UCSD-AML1 (cell line): ENCODE data around the gene EFCAB6.

Experiments
- DNase-seq: peaks from one replicate; lab custom pipeline; 2025; ENCODE audit not compliant: unreplicated experiment; lab: John Stamatoyannopoulos, UW

Gene EFCAB6

GRCh38 chr22:43533656-43534428, 278.3 kb downstream of the EFCAB6 start:
- no peak for DNase-seq

DNA sequence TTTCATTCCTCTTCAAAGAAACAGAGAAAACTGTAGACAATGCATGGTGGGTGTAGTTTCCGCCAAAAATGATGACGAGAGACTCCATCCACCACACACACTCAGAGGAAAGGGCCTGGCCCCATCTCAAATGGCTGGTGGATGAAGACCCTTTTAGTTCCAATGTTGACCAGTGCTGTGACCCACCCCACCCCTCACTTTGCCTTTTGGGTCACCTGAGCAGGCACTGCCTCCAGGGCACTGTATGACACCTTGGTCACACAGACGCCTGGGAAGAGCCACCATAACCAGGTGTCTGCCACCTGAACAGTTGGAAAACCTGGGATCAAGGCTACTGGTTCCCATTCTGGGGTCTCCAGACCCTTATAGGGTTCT, 279.0 kb downstream of the EFCAB6 start:
- no peak for DNase-seq

- DNase-seq = no peak
Observed at GRCh38 chr22:43532301-43533155, 279.6 kb downstream of the EFCAB6 start.

- DNase-seq = no peak
Observed at GRCh38 chr22:43531651-43532050, 280.5 kb downstream of the EFCAB6 start.

- no peak for DNase-seq
Observed at GRCh38 chr22:43530349-43531201, 281.5 kb downstream of the EFCAB6 start.

- DNase-seq = no peak
Observed at GRCh38 chr22:43529934-43530333, 282.2 kb downstream of the EFCAB6 start.

- DNase-seq = no peak
Observed at GRCh38 chr22:43529461-43529860, 282.6 kb downstream of the EFCAB6 start.

DNA sequence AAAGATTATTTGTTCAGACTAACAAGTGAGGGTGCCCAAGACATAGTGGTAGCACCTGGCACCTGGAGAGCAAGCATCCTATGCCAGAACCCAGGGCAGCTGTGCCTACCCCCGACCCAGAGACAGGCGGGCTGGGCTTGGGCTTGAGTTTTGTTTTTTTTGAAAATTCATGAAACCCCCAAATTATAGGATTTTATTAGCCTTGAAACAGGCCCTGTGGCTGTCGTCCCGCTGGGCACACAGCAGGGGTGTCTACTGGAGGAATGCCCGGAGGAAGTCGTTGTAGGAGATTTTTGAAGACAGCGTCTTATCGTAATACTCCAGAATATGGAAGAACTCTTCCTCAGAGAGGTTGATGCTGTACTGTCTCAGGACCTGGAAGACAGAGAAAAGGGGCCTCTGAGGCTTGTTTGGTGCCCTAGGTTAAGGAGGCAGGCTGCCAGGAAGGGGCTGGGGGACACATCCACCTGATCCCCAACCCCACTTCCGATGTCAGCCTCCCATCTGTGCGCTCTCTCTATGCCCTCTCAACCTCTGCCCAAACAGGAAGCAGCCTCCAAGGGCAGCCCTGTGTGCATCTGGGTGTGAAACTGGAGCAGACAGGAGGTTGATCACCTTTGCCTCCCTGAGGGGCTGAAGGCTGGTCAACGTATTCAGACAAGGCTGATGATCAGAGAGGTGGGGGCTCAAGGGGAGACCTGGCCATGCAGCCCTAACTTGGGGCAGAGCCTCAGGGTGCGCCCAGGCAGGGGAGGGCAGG, 283.3 kb downstream of the EFCAB6 start:
- DNase-seq = no peak

DNA sequence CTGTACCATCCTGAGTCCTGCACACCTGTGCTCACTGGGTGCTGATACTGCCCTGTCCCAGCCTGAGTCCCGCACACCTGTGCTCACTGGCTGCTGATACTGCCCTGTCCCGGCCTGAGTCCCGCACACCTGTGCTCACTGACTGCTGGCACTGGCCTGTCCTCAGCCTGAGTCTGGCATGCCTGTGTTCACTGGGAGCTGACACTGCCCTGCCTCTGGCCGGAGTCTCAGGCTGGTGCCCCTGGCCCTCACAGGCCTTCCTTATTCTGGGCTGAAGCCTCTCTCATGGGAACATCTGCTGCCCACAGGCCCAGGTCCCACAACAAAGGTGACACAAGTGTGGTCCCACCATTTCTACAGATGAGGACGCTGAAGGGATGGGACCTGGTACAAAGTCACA, 285.2 kb downstream of the EFCAB6 start:
- DNase-seq = no peak

DNA sequence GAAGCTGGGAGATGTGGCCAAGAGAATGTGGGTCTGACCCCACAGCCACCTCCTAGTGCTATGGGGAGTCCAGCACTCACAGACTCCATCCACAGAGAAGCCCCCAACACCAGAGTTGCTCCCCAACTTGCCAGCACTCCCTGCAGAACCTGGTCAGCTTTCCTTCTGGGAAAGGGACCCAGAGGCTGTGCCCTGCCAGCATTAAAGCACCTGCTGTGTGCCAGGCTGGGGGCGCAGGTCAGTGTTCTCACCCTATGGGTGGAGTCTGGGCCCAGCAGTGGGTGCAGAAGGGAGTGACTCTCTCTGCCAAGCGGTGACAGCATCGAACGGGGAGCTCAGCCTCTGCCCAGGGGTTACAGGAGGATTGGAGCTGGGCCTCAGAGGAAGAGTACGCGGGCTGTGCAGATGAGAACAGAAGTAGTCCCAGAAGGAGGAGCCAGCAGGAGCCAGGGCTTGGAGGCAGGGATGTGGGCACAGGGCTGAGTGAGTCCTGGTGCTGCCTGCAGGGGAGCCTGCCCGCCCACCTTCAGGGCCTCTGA, 285.9 kb downstream of the EFCAB6 start:
- DNase-seq = no peak

- no peak for DNase-seq
Observed at GRCh38 chr22:43521716-43522115, 290.4 kb downstream of the EFCAB6 start.

GRCh38 chr22:43520632-43521039, 291.5 kb downstream of the EFCAB6 start:
- DNase-seq = no peak

GRCh38 chr22:43516996-43517635, 295.0 kb downstream of the EFCAB6 start:
- no peak for DNase-seq

- no peak for DNase-seq
Observed at GRCh38 chr22:43516386-43516785, 295.7 kb downstream of the EFCAB6 start.

DNA sequence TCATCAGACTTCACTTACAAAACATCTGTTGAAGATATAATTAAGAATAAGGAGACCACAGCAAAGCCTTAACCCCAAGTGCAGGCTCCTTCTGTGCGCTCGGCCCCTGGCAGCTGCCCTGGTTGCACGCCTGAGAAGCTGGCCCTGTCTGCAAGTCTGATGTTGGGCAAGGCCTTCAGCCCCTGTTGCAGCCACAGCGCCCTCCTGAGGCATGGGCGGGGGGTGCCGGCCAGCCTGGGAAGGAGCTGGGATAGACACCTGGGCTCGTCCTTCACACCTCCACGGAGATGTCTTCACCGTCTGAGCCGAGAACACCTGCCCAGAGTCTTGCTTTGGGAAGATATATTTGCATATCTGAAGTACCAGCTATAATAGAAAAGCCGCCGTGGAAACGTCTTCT, 296.2 kb downstream of the EFCAB6 start:
- no peak for DNase-seq

DNA sequence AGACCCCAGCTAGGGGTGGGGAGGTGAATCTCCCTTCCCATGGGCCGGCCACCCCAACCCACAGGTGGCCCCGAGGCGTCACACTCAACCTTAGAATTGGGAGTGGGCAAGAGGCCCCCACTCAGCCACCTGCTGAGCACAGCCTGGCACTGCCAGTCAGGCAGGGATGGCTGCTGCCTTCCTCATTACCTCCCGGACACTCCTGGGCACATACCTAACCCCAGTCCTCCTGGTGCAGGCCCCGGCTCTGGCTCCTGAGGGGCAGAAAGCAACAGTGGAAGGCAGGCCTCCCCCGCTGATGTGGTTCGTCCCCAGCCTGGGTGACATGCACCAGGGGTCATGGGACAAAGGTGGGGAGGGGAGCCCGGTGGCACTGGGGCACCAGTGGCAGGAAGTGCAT, 296.7 kb downstream of the EFCAB6 start:
- DNase-seq = no peak

DNA sequence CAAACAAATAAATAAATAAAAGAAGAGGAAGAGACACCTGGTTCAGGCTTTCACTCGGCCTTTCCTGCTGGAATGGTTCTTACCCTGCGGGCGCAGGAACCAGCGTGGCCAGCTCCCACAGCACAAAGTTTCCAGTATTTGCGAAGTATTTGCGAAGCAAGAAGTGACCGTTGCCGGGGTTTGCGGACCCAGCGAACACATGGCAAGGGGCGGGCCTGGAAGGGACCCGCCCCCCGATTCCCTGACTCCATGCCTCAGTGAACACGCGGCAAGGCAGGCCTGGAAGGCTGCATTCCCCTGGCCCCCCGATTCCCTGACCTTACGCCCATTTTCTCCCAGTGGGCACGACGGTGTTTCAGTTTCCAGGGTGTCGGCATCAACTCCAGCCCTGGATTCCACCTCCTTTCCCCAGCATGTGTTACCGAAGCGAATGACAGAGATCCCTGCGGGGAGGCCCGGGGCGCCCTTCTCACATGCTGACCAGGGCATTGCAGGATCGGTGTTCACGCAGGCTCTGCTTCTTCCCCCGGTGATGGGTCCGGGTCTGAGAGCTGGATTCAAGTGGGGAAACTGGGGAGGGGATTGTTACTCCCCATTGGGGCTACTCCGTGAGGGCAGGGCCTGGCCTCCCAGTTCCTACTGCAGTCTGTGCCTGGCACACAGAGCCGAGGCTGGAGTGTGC, 297.5 kb downstream of the EFCAB6 start:
- no peak for DNase-seq

GRCh38 chr22:43512279-43512678, 299.8 kb downstream of the EFCAB6 start:
- DNase-seq = no peak

DNA sequence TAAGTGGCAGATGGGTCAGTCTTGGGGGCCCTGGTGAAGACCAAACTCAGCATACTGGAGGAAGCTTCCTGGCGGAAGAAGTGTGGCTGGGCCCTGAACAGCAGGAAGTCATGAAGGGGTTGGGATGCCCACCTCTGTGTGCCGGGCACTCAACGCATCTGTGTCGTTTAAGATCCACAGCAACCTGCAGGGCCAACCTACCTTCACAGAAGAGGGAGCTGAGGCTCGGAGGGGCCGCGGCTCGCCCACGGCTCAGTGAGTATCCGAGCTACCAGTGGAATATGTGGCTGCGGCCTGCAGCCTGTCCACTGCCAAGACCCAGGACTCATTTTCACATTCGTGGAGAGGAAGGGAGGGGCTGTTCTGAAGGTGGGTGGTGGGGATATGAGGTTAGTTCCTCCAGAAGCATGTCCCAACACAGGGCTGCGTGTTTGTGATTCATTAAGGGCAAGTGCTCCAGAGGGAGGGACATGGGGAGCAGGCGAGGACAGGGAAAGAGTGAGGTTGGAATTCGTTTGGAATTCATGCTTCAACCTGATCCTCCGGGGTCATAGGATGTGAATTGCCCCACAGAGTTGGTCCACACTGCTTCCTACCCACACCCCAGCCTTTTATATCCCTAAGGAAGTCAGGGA, 300.7 kb downstream of the EFCAB6 start:
- no peak for DNase-seq
